Activated CD4-positive, alpha-beta T cell treated with anti-CD3 and anti-CD28 coated beads for 36 hours (primary cell): ENCODE data around the gene MARK3. TPM values are rescaled to one million over a fixed set of nuclear protein-coding genes. Genes with fewer than 3 reads are reported as not detected.

Experiments used
- ATAC-seq: fragments of 200-7000 bp; cut with Tn5 transposase; one replicate; pipeline ENCODE4 v1.10.0; 2021; ENCODE audit warnings: mild to moderate bottlenecking, moderate library complexity
- CTCF ChIA-PET: fragments of 350-600 bp; sonication (Branson Sonifier 250); formaldehyde crosslinking; loops from one replicate; lab custom pipeline; 2021; ENCODE audit warnings: antibody characterized with exemption; lab: Charles Lee
- POLR2A ChIA-PET: fragments of 350-600 bp; sonication (Branson Sonifier 250); formaldehyde crosslinking; loops from one replicate; lab custom pipeline; 2021; ENCODE audit warnings: antibody characterized with exemption, inconsistent platforms; lab: Charles Lee
- DNase-seq: peaks from one replicate; pipeline ENCODE4 v3.0.0-alpha.2; 2020
- H3K27ac Mint-ChIP-seq: one replicate; pipeline ENCODE4 v1.8.0; 2021; ENCODE audit warnings: mixed read lengths
- H3K27me3 Mint-ChIP-seq: one replicate; pipeline ENCODE4 v1.8.0; 2021; ENCODE audit warnings: mixed read lengths
- H3K36me3 Mint-ChIP-seq: one replicate; pipeline ENCODE4 v1.8.0; 2021; ENCODE audit warnings: low read depth, mixed read lengths
- H3K4me1 Mint-ChIP-seq: one replicate; pipeline ENCODE4 v1.8.0; 2021; ENCODE audit warnings: mixed read lengths
- H3K4me3 Mint-ChIP-seq: one replicate; pipeline ENCODE4 v1.8.0; 2021; ENCODE audit warnings: mild to moderate bottlenecking, moderate library complexity, mixed read lengths
- H3K9me3 Mint-ChIP-seq: one replicate; pipeline ENCODE4 v1.8.0; 2021; ENCODE audit warnings: low read depth, mixed read lengths
- intact Hi-C, 2 experiments: fragments of 100-400 bp; cut with DNase I in 1 of 2; cut with micrococcal nuclease in 1 of 2; formaldehyde crosslinking; loops; one replicate each; pipeline versions ENCODE4 v1.14.2 to v1.15.1; 2022 to 2024; cut with DNase I, micrococcal nuclease
- total RNA-seq, 2 experiments: library from RNA; stranded (reverse); gene quantifications; one replicate each; pipeline ENCODE4 v1.2.3, GENCODE V29; 2021

Gene MARK3
- total RNA-seq, 2 experiments from 2014 or later: 57.3 to 64.9 TPM

DNA sequence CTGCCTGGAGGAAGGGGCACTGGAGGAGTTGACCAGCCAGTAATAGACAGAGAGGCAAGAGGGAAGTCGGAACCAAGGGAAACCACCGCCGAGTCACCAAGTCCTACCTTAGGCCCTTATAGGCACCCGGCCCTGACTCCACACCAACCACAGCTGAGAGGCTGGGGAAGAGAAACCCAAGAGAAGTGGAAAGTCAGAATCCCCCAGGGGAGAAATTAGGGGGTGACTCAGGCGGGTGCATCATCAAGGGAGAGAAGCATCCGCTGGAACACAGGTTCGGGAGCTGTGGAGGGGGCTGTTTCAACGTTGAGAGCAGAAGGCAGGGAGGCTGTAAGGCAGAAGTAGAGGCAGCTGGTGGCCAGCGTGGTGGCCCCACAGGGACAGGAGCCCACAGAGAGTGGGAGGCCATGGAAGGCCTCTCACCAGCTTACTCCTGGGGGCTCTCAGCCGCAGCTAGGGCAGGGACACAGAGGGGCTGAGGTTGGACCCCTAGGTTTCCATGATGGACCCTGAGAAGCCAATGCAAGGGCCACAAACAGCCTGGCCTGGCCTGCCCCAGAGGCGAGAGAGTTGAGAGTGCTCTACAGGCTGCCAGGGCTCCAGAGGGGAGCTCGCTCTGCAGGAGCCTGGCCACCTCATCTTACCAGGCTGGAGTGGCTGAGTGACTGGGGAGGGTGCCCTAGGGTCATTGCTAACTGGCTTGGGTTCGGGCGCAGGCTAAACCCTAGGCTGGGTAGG is 142.4 kb downstream of the MARK3 start:
- H3K9me3 Mint-ChIP-seq: no peaks in the 10 kb centered on the region
- peak overlapping the region; percentile 38 for H3K27ac Mint-ChIP-seq
- POLR2A ChIA-PET: interaction anchor here (0.6 to 1.4 kb wide), 2 partner anchors 24 to 34 kb away, joined by 3 read pairs; partner anchors contain the start of gene BAG5
- H3K27me3 Mint-ChIP-seq: peaks cover 6% of the 10 kb centered on the region
- intact Hi-C loops: loop anchor here (2.0 to 10.0 kb wide), 2 partner anchors 35 to 453 kb away; partner anchors contain the start of genes BAG5 (in 1 of the 2) and COA8 (in 1 of the 2)
- peaks cover 33% of the 10 kb centered on the region for H3K4me1 Mint-ChIP-seq
- DNase-seq (peak; percentile 66), ATAC-seq (peak; percentile 57)
- H3K36me3 Mint-ChIP-seq: peaks cover 11% of the 10 kb centered on the region
- peak overlapping the region; percentile 96 for H3K4me3 Mint-ChIP-seq
- CTCF ChIA-PET: interaction anchor here (0.6 to 2.6 kb wide), 2 partner anchors 9 to 1223 kb away, joined by 4 to 10 read pairs; no protein-coding TSS in a partner anchor

DNA sequence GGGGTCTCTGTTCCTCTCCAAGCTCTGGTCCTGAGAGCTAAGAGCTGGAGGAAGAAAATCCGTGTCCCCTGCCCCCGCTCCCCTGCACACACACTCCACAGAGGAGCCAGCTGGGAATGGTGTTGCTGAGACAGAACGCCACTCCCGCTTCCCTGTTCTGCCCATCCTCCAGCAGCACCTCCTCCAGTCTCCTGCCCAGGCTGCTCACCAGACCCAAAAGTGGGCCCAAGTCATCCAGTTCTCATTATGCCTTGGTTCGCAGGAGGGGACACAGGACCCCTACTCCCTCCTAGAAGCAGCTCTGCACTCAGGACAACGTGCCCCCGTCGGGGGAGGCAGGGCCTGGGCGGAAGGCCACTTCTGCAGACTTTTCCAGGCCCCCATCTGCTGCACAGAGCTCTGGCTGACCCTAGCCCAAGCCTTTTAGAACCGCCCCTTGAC is 143.0 kb downstream of the MARK3 start:
- CTCF ChIA-PET: interaction anchor here (1.5 to 2.6 kb wide), 3 partner anchors 7 to 34 kb away, joined by 3 to 10 read pairs (median 9); partner anchors contain the start of gene BAG5
- POLR2A ChIA-PET: interaction anchor here (1.4 kb wide), 2 partner anchors 7 to 34 kb away, joined by 3 read pairs; partner anchors contain the start of gene BAG5
- Mint-ChIP-seq H3K9me3 (no peaks in the 10 kb centered on the region), H3K36me3 (peaks cover 11% of the 10 kb centered on the region), H3K4me3 (peak overlapping the region; percentile 96), H3K4me1 (peaks cover 33% of the 10 kb centered on the region), H3K27ac (peak overlapping the region; percentile 89), H3K27me3 (peaks cover 6% of the 10 kb centered on the region)
- DNase-seq (no peak), ATAC-seq (no peak)
- intact Hi-C loops: loop anchor here (2.0 to 10.0 kb wide), 2 partner anchors 35 to 453 kb away; partner anchors contain the start of genes BAG5 (in 1 of the 2) and COA8 (in 1 of the 2)

DNA sequence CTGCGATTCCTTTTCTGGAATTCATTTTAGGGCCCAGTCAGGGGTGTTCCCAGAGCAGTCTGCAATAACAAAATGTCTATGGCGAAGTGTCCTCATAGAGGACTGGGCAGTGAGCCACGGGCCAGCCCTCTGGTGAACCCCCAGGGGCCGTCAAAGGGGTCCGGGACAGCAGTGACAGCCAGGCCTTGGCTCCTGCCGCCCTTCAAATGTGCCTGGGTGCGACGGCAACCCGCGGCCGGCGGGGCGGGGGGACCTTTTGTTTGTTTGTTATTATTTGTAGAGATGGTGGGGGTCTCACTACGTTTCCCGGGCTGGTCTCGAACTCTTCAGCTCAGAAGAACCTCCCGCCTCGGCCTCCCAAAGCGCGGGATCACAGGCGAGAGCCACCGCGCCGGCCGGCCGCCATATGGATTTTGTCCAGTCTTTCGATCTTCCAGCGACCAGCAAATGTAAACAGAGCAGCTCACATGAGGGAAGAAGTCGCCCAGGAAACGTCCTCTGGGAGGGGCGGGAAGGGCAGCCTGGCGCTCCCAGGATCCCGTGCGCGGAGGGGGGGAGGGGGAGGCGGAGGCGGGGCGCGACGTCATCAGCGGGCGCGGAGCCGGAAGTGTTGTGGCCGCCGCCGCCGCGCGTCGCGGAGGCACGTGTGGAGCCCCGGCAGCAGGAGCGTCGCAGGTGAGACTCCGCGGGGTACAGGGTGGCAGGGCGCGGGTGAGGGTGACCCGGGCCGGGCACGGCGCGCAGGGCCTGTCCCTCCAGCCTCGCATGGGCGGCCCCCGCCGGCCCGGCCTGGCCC is 143.6 kb downstream of the MARK3 start, which contains the start of gene TRMT61A:
TRMT61A (plus strand) TSS at position 610 of the 796 bp plus-strand sequence. CDS start 783 bp downstream, outside the sequence.
- POLR2A ChIA-PET: interaction anchor here (1.4 kb wide), 2 partner anchors 8 to 33 kb away, joined by 3 read pairs; partner anchors contain the start of gene BAG5

DNA sequence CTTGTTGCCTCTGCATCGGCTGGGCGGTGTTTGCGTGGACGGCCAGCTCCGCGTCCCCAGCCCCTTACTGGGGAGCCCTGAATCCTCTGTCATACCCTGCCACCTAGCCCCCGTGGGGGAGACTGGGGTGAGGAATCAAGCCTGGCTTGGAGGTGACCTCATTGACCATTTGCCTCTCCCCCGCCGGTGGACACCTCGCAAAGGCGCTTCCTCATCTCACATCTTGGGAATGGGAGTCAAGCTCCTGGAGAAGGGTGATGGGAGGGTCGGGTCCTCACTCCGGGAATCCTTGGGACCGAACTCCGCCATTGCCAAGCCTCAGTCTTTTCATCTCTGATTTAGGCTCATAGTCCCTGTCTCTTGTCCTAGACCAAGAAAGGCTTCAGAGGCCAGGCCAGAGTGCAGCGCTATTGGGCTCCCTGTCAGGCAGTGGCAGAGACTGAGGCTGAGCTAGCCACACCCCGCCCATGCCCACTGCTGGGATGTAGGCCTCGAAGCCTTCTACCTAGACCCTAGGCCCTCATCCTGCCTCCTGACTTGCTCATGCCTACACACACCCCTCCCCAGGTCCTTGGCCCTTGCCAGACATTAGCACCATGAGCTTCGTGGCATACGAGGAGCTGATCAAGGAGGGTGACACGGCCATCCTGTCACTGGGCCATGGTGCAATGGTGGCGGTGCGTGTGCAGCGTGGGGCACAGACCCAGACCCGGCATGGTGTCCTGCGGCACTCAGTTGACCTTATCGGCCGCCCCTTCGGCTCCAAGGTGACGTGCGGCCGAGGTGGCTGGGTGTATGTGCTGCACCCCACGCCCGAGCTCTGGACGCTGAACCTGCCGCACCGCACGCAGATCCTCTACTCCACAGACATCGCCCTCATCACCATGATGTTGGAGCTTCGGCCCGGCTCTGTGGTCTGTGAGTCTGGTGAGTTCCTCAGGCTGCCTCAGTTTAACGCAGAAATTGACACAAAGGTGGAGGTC is 144.5 kb downstream of the MARK3 start:
- H3K4me3 Mint-ChIP-seq: peak overlapping the region; percentile 96
- no peak for ATAC-seq
- peaks cover 11% of the 10 kb centered on the region for H3K36me3 Mint-ChIP-seq
- intact Hi-C loops: loop anchor here (1.0 to 10.0 kb wide), 6 partner anchors 33 to 455 kb away; partner anchors contain the start of genes BAG5 (in 2 of the 2), COA8 (in 2 of the 2), EIF5 (in 1 of the 2) and KLC1 (in 1 of the 2)
- ChIA-PET POLR2A (interaction anchor here (1.4 kb wide), 1 partner anchor 9 kb away, joined by 3 read pairs; no protein-coding TSS in a partner anchor), CTCF (interaction anchor here (1.3 to 2.6 kb wide), 4 partner anchors 9 to 32 kb away, joined by 3 to 10 read pairs (median 6); partner anchors contain the start of gene BAG5)
- no peaks in the 10 kb centered on the region for H3K27me3 Mint-ChIP-seq
- H3K27ac Mint-ChIP-seq: peak overlapping the region; percentile 94
- H3K4me1 Mint-ChIP-seq: peaks cover 33% of the 10 kb centered on the region
- no peaks in the 10 kb centered on the region for H3K9me3 Mint-ChIP-seq
- no peak for DNase-seq

More for the DNA sequence above, 143.6 kb downstream of the MARK3 start, which contains the start of gene TRMT61A:
- peak; percentile 77 for ATAC-seq
- intact Hi-C loops: loop anchor here (1.0 to 10.0 kb wide), 6 partner anchors 34 to 454 kb away; partner anchors contain the start of genes BAG5 (in 2 of the 2), COA8 (in 2 of the 2), EIF5 (in 1 of the 2) and KLC1 (in 1 of the 2)
- no peaks in the 10 kb centered on the region for H3K9me3 Mint-ChIP-seq
- peaks cover 33% of the 10 kb centered on the region for H3K4me1 Mint-ChIP-seq
- peak within 1 kb of the TSS; percentile 94 for H3K27ac Mint-ChIP-seq
- peaks cover 11% of the 10 kb centered on the region for H3K36me3 Mint-ChIP-seq
- H3K4me3 Mint-ChIP-seq: peak within 1 kb of the TSS; percentile 96
- peak; percentile 87 for DNase-seq
- CTCF ChIA-PET: interaction anchor here (1.5 to 2.6 kb wide), 3 partner anchors 8 to 33 kb away, joined by 3 to 10 read pairs (median 9); partner anchors contain the start of gene BAG5
- peaks cover 2% of the 10 kb centered on the region for H3K27me3 Mint-ChIP-seq

DNA sequence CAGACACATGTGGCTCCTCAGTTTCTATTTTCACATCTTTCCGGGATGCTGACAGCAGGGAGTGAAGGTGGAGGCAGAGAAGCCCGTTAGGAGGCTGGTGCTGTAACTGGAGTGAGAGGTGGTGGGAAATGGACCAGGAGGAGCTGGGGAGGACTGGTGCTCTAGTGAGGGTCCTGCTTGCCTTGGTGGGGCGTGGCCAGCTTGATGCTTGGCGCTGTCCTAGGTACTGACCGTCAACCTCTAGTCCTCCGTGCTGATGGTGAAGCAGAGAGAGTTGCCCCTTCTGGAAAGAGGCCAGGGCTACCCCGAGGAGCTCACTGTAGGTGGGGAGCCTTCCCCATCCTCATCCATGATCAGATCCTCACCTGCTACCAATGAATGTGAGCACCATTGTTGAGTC is 145.2 kb downstream of the MARK3 start:
- Mint-ChIP-seq H3K4me1 (peaks cover 33% of the 10 kb centered on the region), H3K27ac (peak overlapping the region; percentile 47), H3K9me3 (no peaks in the 10 kb centered on the region), H3K36me3 (peaks cover 11% of the 10 kb centered on the region), H3K4me3 (peak overlapping the region; percentile 96), H3K27me3 (no peaks in the 10 kb centered on the region)
- intact Hi-C loops: no loop called here
- ATAC-seq: no peak
- ChIA-PET POLR2A (no interaction called here), CTCF (interaction anchor here (1.2 to 1.3 kb wide), 2 partner anchors 12 to 17 kb away, joined by 3 to 5 read pairs; no protein-coding TSS in a partner anchor)
- peak; percentile 60 for DNase-seq

DNA sequence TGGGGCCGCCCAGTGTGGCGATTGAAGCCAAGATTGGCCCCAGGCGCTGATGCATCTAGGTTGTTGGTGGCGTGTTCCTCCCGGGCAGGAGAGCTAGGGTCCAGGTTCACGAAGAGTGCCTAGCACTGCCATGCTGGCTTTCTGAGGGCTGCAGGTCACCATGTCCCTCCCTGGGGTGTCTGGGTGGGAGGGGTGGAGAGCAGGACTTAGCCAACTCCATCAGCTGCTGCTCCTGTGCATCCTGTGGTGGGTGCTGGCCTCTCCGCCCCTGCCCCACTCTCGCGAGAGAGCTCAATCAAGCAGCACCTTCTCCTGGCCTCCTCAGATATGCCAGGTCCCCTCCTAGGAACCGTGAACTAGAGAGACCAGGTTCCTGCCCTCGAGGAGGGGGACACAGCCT is 145.6 kb downstream of the MARK3 start:
- H3K27me3 Mint-ChIP-seq: no peaks in the 10 kb centered on the region
- peaks cover 33% of the 10 kb centered on the region for H3K4me1 Mint-ChIP-seq
- no peak for DNase-seq
- peaks cover 11% of the 10 kb centered on the region for H3K36me3 Mint-ChIP-seq
- H3K4me3 Mint-ChIP-seq: peak overlapping the region; percentile 96
- intact Hi-C loops: no loop called here
- CTCF ChIA-PET: interaction anchor here (1.2 kb wide), 1 partner anchor 12 kb away, joined by 5 read pairs; no protein-coding TSS in a partner anchor
- POLR2A ChIA-PET: no interaction called here
- no peak overlapping the region for H3K27ac Mint-ChIP-seq
- no peaks in the 10 kb centered on the region for H3K9me3 Mint-ChIP-seq
- no peak for ATAC-seq

DNA sequence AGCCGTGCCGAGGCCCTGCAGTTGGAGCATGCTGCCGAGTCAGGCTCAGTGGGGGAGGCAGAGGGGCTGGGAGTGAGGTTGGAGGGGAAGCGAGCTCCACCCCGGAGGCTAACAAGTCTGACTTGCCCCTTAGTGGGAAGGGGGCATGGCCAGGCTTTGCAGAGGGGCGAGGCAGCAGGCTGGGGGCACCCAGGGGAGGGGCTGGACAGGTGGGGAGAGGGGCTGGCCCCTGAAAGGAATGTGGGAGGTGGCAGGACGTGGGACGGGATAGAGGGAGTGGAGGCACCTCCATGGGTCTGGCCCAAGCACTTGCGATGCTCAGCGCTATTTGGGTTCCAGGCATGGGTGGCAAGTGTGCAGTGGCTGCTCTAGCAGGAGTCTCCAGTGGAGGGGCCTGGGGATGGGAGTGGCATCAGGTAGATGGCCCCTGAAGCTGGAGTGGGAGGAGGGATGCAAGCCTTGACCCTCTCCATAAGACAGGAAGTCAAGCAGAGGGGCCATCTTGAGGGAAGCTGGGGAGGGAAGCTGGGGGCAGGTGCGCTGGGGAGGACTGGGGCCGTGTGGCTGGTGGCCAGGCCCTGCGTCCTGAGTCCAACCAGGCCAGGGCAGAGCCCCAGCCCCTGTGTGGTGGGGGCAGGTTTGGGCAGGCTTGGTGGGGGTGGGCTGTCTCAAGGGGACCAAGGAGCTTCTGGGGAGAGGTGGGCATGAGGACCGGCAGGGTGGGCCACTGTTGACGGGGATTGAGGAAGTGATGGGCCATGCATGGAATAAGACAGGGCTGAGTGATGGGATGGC is 146.4 kb downstream of the MARK3 start:
- Mint-ChIP-seq H3K4me1 (peaks cover 33% of the 10 kb centered on the region), H3K4me3 (peak overlapping the region; percentile 96), H3K27me3 (no peaks in the 10 kb centered on the region), H3K9me3 (no peaks in the 10 kb centered on the region), H3K36me3 (peaks cover 11% of the 10 kb centered on the region), H3K27ac (no peak overlapping the region)
- ChIA-PET POLR2A (no interaction called here), CTCF (interaction anchor here (1.2 kb wide), 1 partner anchor 13 kb away, joined by 5 read pairs; no protein-coding TSS in a partner anchor)
- ATAC-seq: no peak
- no peak for DNase-seq
- intact Hi-C loops: no loop called here

DNA sequence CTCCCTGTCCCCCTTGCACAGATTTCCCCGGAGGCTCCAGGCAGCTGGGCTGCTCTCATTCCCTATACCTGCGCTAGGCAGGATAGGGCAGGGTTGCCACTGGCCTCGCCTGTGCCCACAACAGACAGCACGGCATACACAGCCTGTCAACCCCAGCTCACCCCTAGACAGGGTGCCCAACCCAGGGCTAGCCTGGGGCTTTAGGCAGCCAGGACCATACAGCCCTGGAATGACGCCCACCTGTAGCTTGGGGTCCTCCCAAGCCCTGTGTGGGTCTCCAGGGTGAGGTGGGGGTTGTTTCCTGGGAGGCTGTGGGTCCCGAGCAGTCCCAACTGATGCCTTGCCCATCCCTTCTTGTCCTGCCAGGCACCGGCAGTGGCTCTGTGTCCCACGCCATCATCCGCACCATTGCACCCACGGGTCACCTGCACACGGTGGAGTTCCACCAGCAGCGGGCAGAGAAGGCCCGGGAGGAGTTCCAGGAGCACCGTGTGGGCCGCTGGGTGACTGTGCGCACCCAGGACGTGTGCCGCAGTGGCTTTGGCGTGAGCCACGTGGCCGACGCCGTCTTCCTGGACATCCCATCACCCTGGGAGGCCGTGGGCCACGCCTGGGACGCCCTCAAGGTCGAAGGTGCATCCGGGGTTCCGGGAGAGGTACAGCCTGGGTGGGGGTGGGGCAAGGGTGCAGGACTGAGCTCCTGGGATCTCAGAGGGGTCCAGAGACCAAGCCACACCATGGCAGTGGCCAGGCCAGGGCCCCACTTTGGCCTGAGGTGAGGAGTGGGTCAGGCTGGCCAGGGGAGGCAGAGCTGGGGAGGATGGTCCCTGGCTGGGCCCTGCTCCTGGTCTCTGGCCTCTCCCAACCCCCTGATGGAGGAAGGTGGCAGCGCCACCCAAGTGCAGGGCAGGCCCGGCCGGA is 147.3 kb downstream of the MARK3 start:
- CTCF ChIA-PET: no interaction called here
- Mint-ChIP-seq H3K4me3 (no peak overlapping the region), H3K9me3 (no peaks in the 10 kb centered on the region), H3K4me1 (peaks cover 28% of the 10 kb centered on the region), H3K27me3 (no peaks in the 10 kb centered on the region), H3K27ac (no peak overlapping the region), H3K36me3 (peaks cover 11% of the 10 kb centered on the region)
- intact Hi-C loops: no loop called here
- ATAC-seq (no peak), DNase-seq (no peak)
- POLR2A ChIA-PET: no interaction called here
